ENCODE results near the gene ANAPC16.
A peak's percentile ranks its signal among the peaks of the same experiment; 100 is the strongest.

The ANAPC16 gene

DNA sequence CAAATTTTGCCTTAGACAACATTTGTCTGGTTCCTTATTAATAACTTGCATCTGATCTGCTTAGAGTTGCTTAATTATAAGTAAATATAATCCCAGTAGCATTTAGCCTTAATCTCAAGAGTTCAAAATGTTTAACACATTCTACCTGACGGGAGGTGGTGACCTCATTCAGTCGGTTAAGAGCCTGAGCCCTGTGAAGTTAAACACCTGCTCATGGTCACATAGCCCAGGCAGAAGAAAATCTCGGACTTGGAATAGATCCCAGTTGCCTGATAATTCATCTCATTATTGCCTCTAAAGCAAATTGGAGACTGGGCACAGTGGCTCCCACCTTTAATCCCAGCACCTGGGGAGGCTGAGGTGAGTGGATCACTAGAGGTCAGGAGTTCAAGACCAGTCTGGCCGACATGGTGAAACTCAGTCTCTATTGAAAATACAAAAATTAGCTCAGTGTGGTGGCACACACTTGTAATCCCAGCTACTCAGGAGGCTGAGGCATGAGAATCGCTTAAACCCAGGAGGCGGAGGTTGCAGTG lies 18.8 kb downstream of the ANAPC16 start:
- H3K27me3 ChIP-seq (ENCODE audit: insufficient read depth, low read depth, severe bottlenecking) = no peaks in the 10 kb centered on the region
- peaks cover 42% of the 10 kb centered on the region for H3K36me3 ChIP-seq
- no peaks in the 10 kb centered on the region for H3K9me3 ChIP-seq (ENCODE audit: severe bottlenecking)
- H3K27ac ChIP-seq = no peak overlapping the region
- TF ChIP-seq, protein P1, sequence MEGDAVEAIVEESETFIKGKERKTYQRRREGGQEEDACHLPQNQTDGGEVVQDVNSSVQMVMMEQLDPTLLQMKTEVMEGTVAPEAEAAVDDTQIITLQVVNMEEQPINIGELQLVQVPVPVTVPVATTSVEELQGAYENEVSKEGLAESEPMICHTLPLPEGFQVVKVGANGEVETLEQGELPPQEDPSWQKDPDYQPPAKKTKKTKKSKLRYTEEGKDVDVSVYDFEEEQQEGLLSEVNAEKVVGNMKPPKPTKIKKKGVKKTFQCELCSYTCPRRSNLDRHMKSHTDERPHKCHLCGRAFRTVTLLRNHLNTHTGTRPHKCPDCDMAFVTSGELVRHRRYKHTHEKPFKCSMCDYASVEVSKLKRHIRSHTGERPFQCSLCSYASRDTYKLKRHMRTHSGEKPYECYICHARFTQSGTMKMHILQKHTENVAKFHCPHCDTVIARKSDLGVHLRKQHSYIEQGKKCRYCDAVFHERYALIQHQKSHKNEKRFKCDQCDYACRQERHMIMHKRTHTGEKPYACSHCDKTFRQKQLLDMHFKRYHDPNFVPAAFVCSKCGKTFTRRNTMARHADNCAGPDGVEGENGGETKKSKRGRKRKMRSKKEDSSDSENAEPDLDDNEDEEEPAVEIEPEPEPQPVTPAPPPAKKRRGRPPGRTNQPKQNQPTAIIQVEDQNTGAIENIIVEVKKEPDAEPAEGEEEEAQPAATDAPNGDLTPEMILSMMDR (IDR thresholded peaks at IDR 0.05; ENCODE audit: low read depth, low read length) = no peak
- DNase-seq = peak; percentile 38
- H3K4me3 ChIP-seq (ENCODE audit: low read depth, low read length) = no peak overlapping the region

DNA sequence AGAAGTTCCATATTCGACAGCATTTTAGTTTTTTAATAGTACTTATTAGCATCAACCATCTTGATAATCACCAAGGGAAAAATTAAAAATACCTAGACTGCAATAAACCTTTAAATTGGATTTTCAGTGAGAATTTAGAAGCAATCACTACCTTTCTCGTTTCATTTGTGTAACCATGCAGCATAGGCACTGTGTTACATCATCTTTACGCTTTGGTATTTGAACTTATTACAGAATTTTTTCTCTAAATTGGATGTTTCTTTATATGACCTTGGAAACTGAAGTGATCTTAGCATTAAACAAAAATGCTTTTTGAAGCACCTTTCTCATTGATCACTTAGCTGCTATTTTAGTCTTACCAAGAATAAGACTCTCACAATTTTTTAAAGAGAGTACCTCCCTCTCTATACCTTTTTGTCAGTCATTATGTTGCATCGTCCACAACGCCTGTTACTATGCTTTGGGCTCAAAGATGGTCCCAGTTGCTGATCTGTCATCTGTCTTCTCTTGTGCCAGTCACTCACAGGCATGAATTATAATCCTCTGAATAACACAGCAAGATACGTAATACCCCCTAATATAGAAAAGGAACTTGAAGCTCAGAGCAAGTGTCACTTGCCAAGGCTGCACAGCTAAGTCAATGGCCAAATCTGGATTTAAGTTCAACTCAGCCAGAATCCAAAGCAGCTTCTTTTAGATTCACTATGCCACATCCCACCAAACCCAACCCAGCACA lies 19.9 kb downstream of the ANAPC16 start:
- Histone ChIP-seq H3K27ac (no peak overlapping the region), H3K4me3 (ENCODE audit: low read depth, low read length) (no peak overlapping the region), H3K36me3 (peaks cover 38% of the 10 kb centered on the region), H3K27me3 (ENCODE audit: insufficient read depth, low read depth, severe bottlenecking) (no peaks in the 10 kb centered on the region), H3K9me3 (ENCODE audit: severe bottlenecking) (no peaks in the 10 kb centered on the region)
- TF ChIP-seq, protein P1 (IDR thresholded peaks at IDR 0.05; ENCODE audit: low read depth, low read length) = no peak
- DNase-seq = no peak

DNA sequence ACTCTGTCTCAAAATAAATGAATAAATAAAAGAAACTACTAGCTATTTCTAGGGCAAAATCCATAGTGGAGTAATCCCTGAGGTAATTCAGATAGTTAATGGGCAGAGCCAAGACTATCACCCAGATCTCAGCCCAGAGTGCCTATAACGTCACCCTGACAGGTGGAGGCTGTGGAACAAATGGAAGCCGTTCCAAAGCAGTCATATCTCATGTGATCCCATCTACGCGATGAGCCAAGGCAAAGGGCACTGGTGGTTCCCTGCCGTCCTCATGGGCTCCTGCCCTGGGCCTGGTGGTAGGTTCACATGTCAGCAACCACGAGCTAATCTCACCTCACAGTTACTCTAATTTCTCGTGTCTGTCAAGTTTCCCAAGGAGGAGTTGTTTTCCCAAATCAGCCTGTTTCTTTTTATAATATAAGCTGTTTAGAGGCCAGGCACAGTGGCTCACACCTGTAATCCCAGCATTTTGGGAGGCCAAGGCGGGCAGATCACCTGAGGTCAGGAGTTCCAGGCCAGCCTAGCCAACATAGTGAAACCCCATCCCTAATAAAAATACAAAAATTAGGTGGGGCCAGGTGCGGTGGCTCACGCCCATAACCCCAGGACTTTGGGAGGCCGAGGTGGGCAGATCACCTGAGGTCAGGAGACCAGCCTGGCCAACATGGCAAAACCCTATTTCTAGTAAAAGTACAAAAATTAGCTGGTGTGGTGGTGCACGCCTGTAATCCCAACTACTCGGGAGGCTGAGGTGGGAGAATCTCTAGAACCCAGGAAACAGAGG lies 22.8 kb downstream of the ANAPC16 start:
- TF ChIP-seq, protein P1 (IDR thresholded peaks at IDR 0.05; ENCODE audit: low read depth, low read length) = no peak
- H3K27me3 ChIP-seq (ENCODE audit: insufficient read depth, low read depth, severe bottlenecking) = no peaks in the 10 kb centered on the region
- no peaks in the 10 kb centered on the region for H3K9me3 ChIP-seq (ENCODE audit: severe bottlenecking)
- H3K27ac ChIP-seq = no peak overlapping the region
- peaks cover 22% of the 10 kb centered on the region for H3K36me3 ChIP-seq
- no peak for DNase-seq
- H3K4me3 ChIP-seq (ENCODE audit: low read depth, low read length) = no peak overlapping the region

DNA sequence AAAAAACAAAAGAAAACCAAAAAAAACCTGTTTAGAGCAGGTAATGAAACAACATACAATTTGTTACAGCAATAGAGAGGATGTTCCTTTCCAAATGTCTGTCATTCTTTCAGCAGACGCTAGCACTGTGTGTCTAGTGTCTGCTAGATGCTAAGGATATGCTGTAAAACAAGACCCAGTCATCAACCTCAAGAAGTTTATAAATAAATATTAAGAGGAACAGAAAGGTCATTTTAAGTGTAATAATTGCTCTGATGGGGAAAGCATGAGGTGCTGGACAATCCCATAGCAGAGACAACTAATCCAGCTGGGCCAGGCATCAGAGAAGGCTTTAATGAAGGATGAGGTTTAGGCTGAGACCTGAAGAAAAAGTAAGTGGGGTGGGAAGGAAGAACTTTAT lies 23.6 kb downstream of the ANAPC16 start:
- DNase-seq = no peak
- H3K9me3 ChIP-seq (ENCODE audit: severe bottlenecking) = no peaks in the 10 kb centered on the region
- H3K27me3 ChIP-seq (ENCODE audit: insufficient read depth, low read depth, severe bottlenecking) = no peaks in the 10 kb centered on the region
- no peak overlapping the region for H3K27ac ChIP-seq
- H3K4me3 ChIP-seq (ENCODE audit: low read depth, low read length) = no peak overlapping the region
- TF ChIP-seq, protein P1 (IDR thresholded peaks at IDR 0.05; ENCODE audit: low read depth, low read length) = no peak
- peaks cover 14% of the 10 kb centered on the region for H3K36me3 ChIP-seq

DNA sequence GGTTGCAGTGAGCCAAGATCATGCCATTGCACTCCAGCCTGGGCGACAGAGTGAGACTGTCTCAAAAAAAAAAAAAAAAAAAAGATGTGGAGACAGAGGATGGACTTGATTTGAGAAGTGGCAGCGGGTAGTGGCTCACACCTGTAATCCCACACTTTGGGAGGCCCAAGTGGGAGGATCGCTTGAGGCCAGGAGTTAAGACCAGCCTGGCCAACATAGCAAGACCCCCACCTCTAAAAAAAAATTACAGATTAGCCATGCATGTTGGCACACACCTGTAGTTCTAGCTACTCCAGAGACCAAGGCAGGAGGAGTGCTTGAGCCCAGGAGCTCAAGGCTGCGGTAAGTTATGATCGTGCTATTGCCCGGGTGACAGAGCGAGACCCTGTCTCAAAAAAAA lies 24.6 kb downstream of the ANAPC16 start:
- Histone ChIP-seq H3K9me3 (ENCODE audit: severe bottlenecking) (no peaks in the 10 kb centered on the region), H3K27me3 (ENCODE audit: insufficient read depth, low read depth, severe bottlenecking) (no peaks in the 10 kb centered on the region), H3K4me3 (ENCODE audit: low read depth, low read length) (no peak overlapping the region), H3K36me3 (peaks cover 8% of the 10 kb centered on the region), H3K27ac (no peak overlapping the region)
- no peak for DNase-seq
- TF ChIP-seq, protein P1 (IDR thresholded peaks at IDR 0.05; ENCODE audit: low read depth, low read length) = no peak

All from WERI-Rb-1 (cell line).